ENCODE data around the gene COPZ2. TPM values are rescaled to one million over a fixed set of nuclear protein-coding genes. Genes with fewer than 3 reads are reported as not detected.
A peak's percentile ranks its signal among the peaks of the same experiment; 100 is the strongest.

Gene COPZ2
- polyA plus RNA-seq, 2 donors = 8.4 to 12.9 TPM

DNA sequence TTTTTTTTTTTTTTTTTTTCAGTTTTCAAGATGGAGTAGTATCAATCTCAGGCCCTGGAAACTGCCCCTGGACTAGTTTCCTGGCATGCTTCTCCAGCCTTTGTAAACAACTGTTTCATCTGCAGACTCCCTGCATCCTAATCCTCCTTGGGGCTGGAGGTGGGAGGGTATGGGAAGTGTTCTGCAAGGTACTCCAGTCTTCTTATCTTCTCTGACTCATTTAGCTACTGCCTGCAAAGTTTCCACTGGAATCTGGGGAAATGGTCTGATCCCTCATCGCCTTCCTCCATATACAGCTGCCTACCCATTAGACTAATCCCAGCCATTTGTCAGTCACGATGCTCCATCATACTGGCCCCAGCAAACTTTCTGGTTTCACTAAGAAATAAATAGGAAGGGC, 21.5 kb downstream of the COPZ2 start:
- Histone ChIP-seq H3K27me3 (ENCODE audit: control insufficient read depth in 1 of 2, insufficient read depth in 2 of 2, low read length in 2 of 2) (peaks cover 2 to 5% of the 10 kb centered on the region in 2 donors), H3K4me3 (ENCODE audit: low read depth in 1 of 2, low read length in 2 of 2) (no peak overlapping the region), H3K4me1 (ENCODE audit: control insufficient read depth in 2 of 2, insufficient read depth in 2 of 2, low read length in 1 of 2) (peaks cover 3 to 4% of the 10 kb centered on the region in 2 donors), H3K9me3 (ENCODE audit: control insufficient read depth in 2 of 2, insufficient read depth in 1 of 2, low read depth in 1 of 2, low read length in 1 of 2) (no peaks in the 10 kb centered on the region), H3K27ac (ENCODE audit: low read depth in 2 of 2, low read length in 1 of 2) (no peak overlapping the region), H3K36me3 (ENCODE audit: control insufficient read depth in 2 of 2, insufficient read depth in 2 of 2, low read length in 1 of 2) (no peaks in the 10 kb centered on the region)
- 77 to 94% methylated on average over 2 of the region's 2 CpGs for WGBS, 2 donors

DNA sequence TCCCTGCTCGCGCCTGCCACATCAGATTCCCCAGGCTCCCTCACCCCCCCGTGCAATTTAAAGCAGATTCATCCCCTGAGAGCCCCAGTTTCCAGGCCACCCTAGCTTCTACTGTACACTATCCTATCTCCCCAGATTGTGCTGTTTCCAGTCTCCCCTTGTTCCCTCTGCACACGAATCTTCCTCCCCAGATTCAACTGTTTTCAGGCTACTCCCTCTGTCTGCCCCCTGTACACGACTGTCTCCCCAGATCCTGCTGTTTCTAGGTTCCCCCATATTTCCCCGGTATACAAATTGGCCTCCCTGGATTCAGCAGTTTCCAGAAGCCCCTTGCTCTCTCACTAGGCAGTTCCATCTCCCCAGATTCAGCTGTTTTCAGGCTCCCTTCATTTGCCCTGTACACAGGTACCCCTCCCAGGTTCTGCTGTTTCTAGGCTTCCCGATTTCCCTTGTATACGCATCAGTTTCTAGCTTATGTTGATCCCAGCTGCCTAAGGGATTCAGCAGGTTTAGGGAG, 22.9 kb downstream of the COPZ2 start:
- H3K9me3 ChIP-seq (ENCODE audit: control insufficient read depth in 2 of 2, insufficient read depth in 1 of 2, low read depth in 1 of 2, low read length in 1 of 2) = no peaks in the 10 kb centered on the region
- H3K27me3 ChIP-seq (ENCODE audit: control insufficient read depth in 1 of 2, insufficient read depth in 2 of 2, low read length in 2 of 2) = peaks cover 2 to 5% of the 10 kb centered on the region in 2 donors
- 78 to 79% methylated on average over 8 of the region's 8 CpGs for WGBS, 2 donors

DNA sequence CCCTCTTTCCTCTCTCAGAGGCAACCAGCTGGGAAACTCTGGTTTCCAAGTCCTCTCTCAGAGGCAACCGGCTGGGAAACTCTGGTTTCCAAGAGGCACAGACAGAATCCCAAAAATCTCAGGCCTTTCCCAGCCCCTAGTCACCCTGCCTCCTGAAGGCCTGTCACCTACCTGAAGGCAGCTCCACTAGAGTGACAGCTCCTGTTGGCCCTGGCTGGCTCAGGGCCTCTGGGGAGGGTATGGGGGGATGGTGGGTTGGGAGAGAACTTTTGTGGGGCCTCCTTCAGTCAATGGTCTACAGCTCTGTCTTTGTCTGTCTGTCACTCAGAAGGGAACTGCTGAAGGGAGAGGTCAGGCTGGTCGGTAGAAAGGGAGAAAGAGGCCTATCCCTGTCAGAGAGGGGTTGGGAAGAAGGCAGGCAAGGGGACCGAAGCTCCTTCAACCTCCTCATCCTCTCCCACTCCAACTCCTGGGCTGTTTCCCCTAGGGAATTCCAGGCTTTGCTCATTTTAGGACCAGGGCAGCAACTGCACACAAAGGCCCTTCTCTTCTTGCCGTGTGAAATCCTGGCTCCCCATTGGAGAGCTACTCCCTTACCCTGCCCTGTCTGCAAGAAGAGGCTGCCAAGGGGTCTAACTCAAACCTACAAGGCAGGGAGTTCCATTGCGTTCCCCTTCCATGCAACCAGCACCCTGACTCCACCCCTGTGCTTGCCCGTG, 23.6 kb downstream of the COPZ2 start:
- WGBS, 2 donors = 85 to 88% methylated on average over 6 of the region's 6 CpGs
- no peaks in the 10 kb centered on the region for H3K9me3 ChIP-seq (ENCODE audit: control insufficient read depth in 2 of 2, insufficient read depth in 1 of 2, low read depth in 1 of 2, low read length in 1 of 2)
- H3K4me1 ChIP-seq (ENCODE audit: control insufficient read depth in 2 of 2, insufficient read depth in 2 of 2, low read length in 1 of 2) = peaks cover 3 to 4% of the 10 kb centered on the region in 2 donors
- no peak overlapping the region for H3K27ac ChIP-seq (ENCODE audit: low read depth in 2 of 2, low read length in 1 of 2)
- no peak overlapping the region for H3K4me3 ChIP-seq (ENCODE audit: low read depth in 1 of 2, low read length in 2 of 2)
- peaks cover 2 to 5% of the 10 kb centered on the region in 2 donors for H3K27me3 ChIP-seq (ENCODE audit: control insufficient read depth in 1 of 2, insufficient read depth in 2 of 2, low read length in 2 of 2)
- H3K36me3 ChIP-seq (ENCODE audit: control insufficient read depth in 2 of 2, insufficient read depth in 2 of 2, low read length in 1 of 2) = no peaks in the 10 kb centered on the region

More for the DNA sequence above, 22.9 kb downstream of the COPZ2 start:
- Histone ChIP-seq H3K4me1 (ENCODE audit: control insufficient read depth in 2 of 2, insufficient read depth in 2 of 2, low read length in 1 of 2) (peaks cover 3 to 4% of the 10 kb centered on the region in 2 donors), H3K36me3 (ENCODE audit: control insufficient read depth in 2 of 2, insufficient read depth in 2 of 2, low read length in 1 of 2) (no peaks in the 10 kb centered on the region), H3K4me3 (ENCODE audit: low read depth in 1 of 2, low read length in 2 of 2) (no peak overlapping the region), H3K27ac (ENCODE audit: low read depth in 2 of 2, low read length in 1 of 2) (no peak overlapping the region)

DNA sequence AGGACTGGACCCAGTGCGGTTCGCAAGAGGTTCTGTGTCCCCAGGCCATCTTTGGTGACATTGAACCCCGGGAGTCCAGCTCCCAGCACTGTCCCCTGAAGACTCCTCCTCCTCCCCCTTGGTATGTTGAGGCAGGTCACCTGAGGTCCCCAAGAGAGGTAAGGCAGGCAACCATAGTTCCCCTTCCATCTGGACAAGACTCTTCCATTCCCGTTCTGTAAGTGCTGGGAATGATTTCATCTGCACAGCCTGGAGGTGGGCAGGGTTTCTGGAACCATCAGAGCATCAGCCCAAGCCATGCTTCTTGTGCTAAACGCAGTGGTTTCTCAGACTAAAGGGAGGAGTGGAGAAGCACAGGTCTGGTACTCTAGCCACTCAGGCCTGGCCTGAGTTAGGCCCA, 24.9 kb downstream of the COPZ2 start:
- H3K9me3 ChIP-seq (ENCODE audit: control insufficient read depth in 2 of 2, insufficient read depth in 1 of 2, low read depth in 1 of 2, low read length in 1 of 2) = no peaks in the 10 kb centered on the region
- H3K27me3 ChIP-seq (ENCODE audit: control insufficient read depth in 1 of 2, insufficient read depth in 2 of 2, low read length in 2 of 2) = peaks cover 2 to 5% of the 10 kb centered on the region in 2 donors
- H3K36me3 ChIP-seq (ENCODE audit: control insufficient read depth in 2 of 2, insufficient read depth in 2 of 2, low read length in 1 of 2) = no peaks in the 10 kb centered on the region
- peaks cover 3 to 4% of the 10 kb centered on the region in 2 donors for H3K4me1 ChIP-seq (ENCODE audit: control insufficient read depth in 2 of 2, insufficient read depth in 2 of 2, low read length in 1 of 2)
- no peak overlapping the region for H3K27ac ChIP-seq (ENCODE audit: low read depth in 2 of 2, low read length in 1 of 2)
- H3K4me3 ChIP-seq (ENCODE audit: low read depth in 1 of 2, low read length in 2 of 2) = no peak overlapping the region
- 38 to 47% methylated on average over 5 of the region's 5 CpGs for WGBS, 2 donors

DNA sequence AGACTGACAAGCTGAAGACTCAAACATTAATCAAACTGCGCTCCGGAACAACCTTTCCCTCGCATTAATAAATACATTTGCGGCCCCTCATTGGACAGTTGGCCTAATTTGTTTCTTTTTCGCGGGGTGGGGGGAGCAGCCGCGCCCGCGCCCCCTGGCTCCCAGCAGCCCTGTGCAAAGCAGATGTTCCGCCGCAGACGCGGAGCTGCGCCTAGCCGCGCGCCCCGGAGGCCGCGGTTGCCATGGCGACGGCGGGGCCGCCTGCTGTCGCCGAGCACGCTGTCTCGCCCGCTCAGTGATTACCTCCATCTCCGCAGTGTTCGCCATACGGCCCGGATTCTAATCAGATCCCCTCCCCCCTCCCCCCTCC, 25.5 kb downstream of the COPZ2 start:
- peak overlapping the region in 1 of 2 donors; percentile 27 for H3K4me3 ChIP-seq (ENCODE audit: low read depth in 1 of 2, low read length in 2 of 2)
- H3K36me3 ChIP-seq (ENCODE audit: control insufficient read depth in 2 of 2, insufficient read depth in 2 of 2, low read length in 1 of 2) = no peaks in the 10 kb centered on the region
- WGBS, 2 donors = 0% methylated on average over 32 to 34 of the region's 34 CpGs
- H3K4me1 ChIP-seq (ENCODE audit: control insufficient read depth in 2 of 2, insufficient read depth in 2 of 2, low read length in 1 of 2) = peaks cover 3 to 4% of the 10 kb centered on the region in 2 donors
- H3K9me3 ChIP-seq (ENCODE audit: control insufficient read depth in 2 of 2, insufficient read depth in 1 of 2, low read depth in 1 of 2, low read length in 1 of 2) = no peaks in the 10 kb centered on the region
- H3K27ac ChIP-seq (ENCODE audit: low read depth in 2 of 2, low read length in 1 of 2) = no peak overlapping the region
- H3K27me3 ChIP-seq (ENCODE audit: control insufficient read depth in 1 of 2, insufficient read depth in 2 of 2, low read length in 2 of 2) = peaks cover 2 to 5% of the 10 kb centered on the region in 2 donors

DNA sequence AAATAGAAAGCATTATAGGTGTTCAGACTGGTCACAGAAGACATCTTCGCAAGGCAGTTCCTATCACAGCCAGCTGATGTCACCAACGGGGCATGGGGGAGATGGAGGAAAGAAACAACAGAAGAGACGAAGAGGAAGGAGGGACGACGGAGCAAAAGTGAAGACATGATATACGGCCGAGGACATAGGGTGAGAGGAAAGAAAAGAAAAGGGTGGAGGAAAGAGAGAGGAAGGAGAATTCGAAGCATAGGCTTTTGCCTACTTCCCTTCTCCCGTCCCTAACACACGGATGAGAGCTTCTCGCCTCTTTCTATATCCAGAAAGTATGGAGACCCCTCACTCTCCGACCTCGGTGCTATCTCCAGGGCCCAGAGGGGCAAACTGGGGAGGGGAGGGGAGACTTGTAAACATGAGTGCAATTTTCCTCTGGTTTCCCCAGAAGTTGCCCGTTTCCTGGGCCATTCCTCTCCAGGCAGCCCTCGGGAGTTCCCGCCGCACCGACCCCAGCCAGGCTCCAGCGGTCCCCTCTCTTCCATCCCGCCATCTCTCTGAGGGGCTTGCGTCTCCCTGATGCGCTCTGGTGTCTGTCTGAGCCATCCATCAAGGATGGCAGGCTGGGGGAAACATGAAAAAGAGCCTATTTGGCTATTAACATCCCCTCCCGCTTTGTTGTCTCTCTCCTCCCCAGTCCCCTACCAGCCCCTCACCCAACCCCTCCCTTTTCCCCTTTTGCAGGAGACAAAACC, 26.0 kb downstream of the COPZ2 start:
- Histone ChIP-seq H3K4me3 (ENCODE audit: low read depth in 1 of 2, low read length in 2 of 2) (no peak overlapping the region), H3K27me3 (ENCODE audit: control insufficient read depth in 1 of 2, insufficient read depth in 2 of 2, low read length in 2 of 2) (peaks cover 2 to 5% of the 10 kb centered on the region in 2 donors), H3K9me3 (ENCODE audit: control insufficient read depth in 2 of 2, insufficient read depth in 1 of 2, low read depth in 1 of 2, low read length in 1 of 2) (no peaks in the 10 kb centered on the region)

DNA sequence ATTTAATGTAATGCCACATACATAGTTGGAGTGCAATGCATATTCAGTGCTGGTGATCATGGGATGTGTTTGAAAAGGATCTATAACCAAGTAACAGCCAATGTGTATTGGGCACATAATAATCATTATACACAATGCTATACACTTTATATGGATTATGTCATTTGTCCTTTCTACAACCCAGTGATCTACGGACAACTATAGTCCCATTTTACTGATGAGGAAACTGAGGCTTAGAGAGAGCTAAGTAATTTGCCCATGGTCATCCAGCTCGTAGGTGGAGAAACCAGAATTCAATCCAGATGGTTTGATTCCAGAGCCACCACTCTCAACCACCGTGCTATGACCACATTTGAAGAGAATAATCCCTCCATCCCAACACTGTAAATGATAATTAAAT, 27.4 kb downstream of the COPZ2 start:
- Histone ChIP-seq H3K36me3 (ENCODE audit: control insufficient read depth in 2 of 2, insufficient read depth in 2 of 2, low read length in 1 of 2) (no peaks in the 10 kb centered on the region), H3K27me3 (ENCODE audit: control insufficient read depth in 1 of 2, insufficient read depth in 2 of 2, low read length in 2 of 2) (peaks cover 2 to 5% of the 10 kb centered on the region in 2 donors), H3K4me1 (ENCODE audit: control insufficient read depth in 2 of 2, insufficient read depth in 2 of 2, low read length in 1 of 2) (peaks cover 3 to 4% of the 10 kb centered on the region in 2 donors), H3K4me3 (ENCODE audit: low read depth in 1 of 2, low read length in 2 of 2) (no peak overlapping the region), H3K9me3 (ENCODE audit: control insufficient read depth in 2 of 2, insufficient read depth in 1 of 2, low read depth in 1 of 2, low read length in 1 of 2) (no peaks in the 10 kb centered on the region), H3K27ac (ENCODE audit: low read depth in 2 of 2, low read length in 1 of 2) (no peak overlapping the region)
- WGBS, 2 donors = 86 to 89% methylated on average over 3 of the region's 3 CpGs

More for the DNA sequence above, 26.0 kb downstream of the COPZ2 start:
- Histone ChIP-seq H3K36me3 (ENCODE audit: control insufficient read depth in 2 of 2, insufficient read depth in 2 of 2, low read length in 1 of 2) (no peaks in the 10 kb centered on the region), H3K27ac (ENCODE audit: low read depth in 2 of 2, low read length in 1 of 2) (no peak overlapping the region), H3K4me1 (ENCODE audit: control insufficient read depth in 2 of 2, insufficient read depth in 2 of 2, low read length in 1 of 2) (peaks cover 3 to 4% of the 10 kb centered on the region in 2 donors)
- 11 to 13% methylated on average over 23 of the region's 23 CpGs for WGBS, 2 donors

DNA sequence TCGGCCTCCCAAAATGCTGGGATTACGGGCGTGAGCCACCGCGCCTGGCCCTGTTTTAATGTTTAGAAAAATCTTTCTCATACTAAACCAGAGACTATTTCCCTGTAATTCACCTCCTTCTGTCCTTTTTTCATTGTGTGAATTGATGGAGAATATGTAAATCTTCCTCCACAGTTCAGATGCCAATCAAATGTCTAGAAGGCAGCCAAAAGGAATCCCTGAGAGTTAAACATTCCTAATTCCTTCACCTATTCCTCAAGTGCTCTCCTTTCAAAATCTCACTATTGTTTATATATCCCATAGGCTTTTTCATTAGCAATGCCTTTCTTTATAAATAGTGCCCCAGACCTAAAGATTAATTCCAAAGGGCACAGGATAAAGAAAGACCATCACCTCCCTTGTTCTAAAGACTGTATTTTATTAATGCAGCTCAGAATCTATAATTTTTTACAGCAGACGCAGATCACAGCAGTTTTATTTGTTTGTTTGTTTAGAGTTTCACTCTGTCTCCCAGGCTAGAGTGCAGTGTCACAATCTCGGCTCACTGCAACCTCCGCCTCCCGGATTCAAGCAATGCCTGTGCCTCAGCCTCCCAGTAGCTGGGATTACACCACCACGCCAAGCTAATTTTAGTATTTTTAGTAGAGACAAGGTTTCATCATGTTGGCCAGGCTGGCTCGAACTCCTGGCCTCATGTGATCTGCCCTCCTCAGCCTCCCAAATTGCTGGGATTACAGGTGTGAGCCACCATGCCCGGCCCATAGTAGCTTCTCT, 30.5 kb downstream of the COPZ2 start:
- H3K4me3 ChIP-seq (ENCODE audit: low read depth in 1 of 2, low read length in 2 of 2) = no peak overlapping the region
- no peaks in the 10 kb centered on the region for H3K36me3 ChIP-seq (ENCODE audit: control insufficient read depth in 2 of 2, insufficient read depth in 2 of 2, low read length in 1 of 2)
- WGBS, 2 donors = 87 to 90% methylated on average over 12 of the region's 12 CpGs
- H3K27ac ChIP-seq (ENCODE audit: low read depth in 2 of 2, low read length in 1 of 2) = no peak overlapping the region
- no peaks in the 10 kb centered on the region for H3K27me3 ChIP-seq (ENCODE audit: control insufficient read depth in 1 of 2, insufficient read depth in 2 of 2, low read length in 2 of 2)
- peaks cover under 1 to 11% of the 10 kb centered on the region in 2 donors for H3K4me1 ChIP-seq (ENCODE audit: control insufficient read depth in 2 of 2, insufficient read depth in 2 of 2, low read length in 1 of 2)
- no peaks in the 10 kb centered on the region for H3K9me3 ChIP-seq (ENCODE audit: control insufficient read depth in 2 of 2, insufficient read depth in 1 of 2, low read depth in 1 of 2, low read length in 1 of 2)

DNA sequence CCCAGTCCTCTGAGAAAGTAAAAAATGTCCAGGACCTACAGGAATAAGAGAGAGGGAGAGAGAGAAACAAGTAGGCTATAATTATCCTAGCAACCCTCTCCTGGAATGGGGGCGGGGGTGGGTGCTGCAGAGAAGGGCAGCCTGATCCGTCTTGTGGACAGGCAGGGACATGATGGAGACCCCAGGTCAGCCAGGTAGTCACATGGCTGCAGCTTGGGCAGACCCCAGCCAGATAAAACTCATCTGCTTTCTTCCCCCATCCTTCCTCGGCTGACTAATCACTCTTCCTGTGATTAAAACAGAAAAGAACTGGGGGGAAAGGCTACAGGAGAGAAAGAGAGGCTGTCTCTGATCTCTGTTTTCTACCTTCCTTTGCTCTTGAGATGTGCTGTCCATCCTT, 32.6 kb downstream of the COPZ2 start:
- 73 to 74% methylated on average over 3 of the region's 3 CpGs for WGBS, 2 donors
- H3K9me3 ChIP-seq (ENCODE audit: control insufficient read depth in 2 of 2, insufficient read depth in 1 of 2, low read depth in 1 of 2, low read length in 1 of 2) = no peaks in the 10 kb centered on the region
- H3K36me3 ChIP-seq (ENCODE audit: control insufficient read depth in 2 of 2, insufficient read depth in 2 of 2, low read length in 1 of 2) = no peaks in the 10 kb centered on the region
- H3K27me3 ChIP-seq (ENCODE audit: control insufficient read depth in 1 of 2, insufficient read depth in 2 of 2, low read length in 2 of 2) = no peaks in the 10 kb centered on the region
- H3K27ac ChIP-seq (ENCODE audit: low read depth in 2 of 2, low read length in 1 of 2) = no peak overlapping the region
- peaks cover 0 to 8% of the 10 kb centered on the region in 2 donors for H3K4me1 ChIP-seq (ENCODE audit: control insufficient read depth in 2 of 2, insufficient read depth in 2 of 2, low read length in 1 of 2)
- no peak overlapping the region for H3K4me3 ChIP-seq (ENCODE audit: low read depth in 1 of 2, low read length in 2 of 2)
